Body of pancreas (tissue), 4 donors: ENCODE data around the gene ACSS2.

Experiments
- POLR2A ChIP-seq, 3 donors: fragments of 450-650 bp; IDR thresholded peaks; one replicate each; pipeline ENCODE4 v1.6.1; 2016; ENCODE audit warnings: antibody characterized with exemption in 3 of 3, mild to moderate bottlenecking in 2 of 3
- TF ChIP-seq, protein P1 (sequence below), 7 experiments: fragments of 450-650 bp in 4 of 7; fragments of 200-600 bp in 3 of 7; sonication (generic) in 3 of 7; IDR thresholded peaks; one replicate each; pipeline ENCODE4 v1.5.1; 2016 to 2019; ENCODE audit warnings: antibody characterized with exemption in 7 of 7

DNA sequence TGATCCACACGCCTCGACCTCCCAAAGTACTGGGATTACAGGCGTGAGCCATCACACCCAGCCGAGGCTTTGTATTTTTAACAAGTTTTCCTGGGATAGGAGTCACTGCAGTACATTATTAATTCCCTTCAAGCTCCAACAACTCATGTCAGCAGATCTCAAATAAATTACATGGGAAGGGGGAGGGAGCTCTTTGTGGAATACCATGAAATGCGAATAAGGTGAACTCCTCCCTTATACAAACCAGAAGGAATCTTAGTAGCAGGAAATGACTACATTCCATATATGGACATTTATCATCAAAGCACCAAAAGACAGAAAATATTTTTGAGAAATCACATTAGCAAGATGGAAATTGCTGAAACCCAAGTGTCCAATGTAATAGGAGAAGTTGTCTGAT is 76.3 kb downstream of the ACSS2 start:
- TF ChIP-seq, protein P1, sequence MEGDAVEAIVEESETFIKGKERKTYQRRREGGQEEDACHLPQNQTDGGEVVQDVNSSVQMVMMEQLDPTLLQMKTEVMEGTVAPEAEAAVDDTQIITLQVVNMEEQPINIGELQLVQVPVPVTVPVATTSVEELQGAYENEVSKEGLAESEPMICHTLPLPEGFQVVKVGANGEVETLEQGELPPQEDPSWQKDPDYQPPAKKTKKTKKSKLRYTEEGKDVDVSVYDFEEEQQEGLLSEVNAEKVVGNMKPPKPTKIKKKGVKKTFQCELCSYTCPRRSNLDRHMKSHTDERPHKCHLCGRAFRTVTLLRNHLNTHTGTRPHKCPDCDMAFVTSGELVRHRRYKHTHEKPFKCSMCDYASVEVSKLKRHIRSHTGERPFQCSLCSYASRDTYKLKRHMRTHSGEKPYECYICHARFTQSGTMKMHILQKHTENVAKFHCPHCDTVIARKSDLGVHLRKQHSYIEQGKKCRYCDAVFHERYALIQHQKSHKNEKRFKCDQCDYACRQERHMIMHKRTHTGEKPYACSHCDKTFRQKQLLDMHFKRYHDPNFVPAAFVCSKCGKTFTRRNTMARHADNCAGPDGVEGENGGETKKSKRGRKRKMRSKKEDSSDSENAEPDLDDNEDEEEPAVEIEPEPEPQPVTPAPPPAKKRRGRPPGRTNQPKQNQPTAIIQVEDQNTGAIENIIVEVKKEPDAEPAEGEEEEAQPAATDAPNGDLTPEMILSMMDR (IDR thresholded peaks at IDR 0.05): no peak
- TF ChIP-seq POLR2A (IDR thresholded peaks at IDR 0.05): no peak
